ACHN (cell line): ENCODE data around the gene KRTAP5-8.
"Not testable (repeated sequence)": the region's sequence is repeated elsewhere in the genome, so short reads cannot be mapped to it uniquely, and the experiment has no call there.

Source experiments
- DNase-seq: peaks from one replicate; pipeline ENCODE4 v3.0.0-alpha.2; 2015
- in situ Hi-C: cut with HindIII; loops from 2 replicates; pipeline ENCODE4 v1.10.0; 2017; ENCODE audit warnings: low sequenced_read_pairs, low pct_ligation_motif_present, low pct_unique_long_range_greater_than_20kb

Gene KRTAP5-8

GRCh38 chr11:71566081-71566620, 28.3 kb downstream of the KRTAP5-8 start:
- DNase-seq: no peak
- in situ Hi-C loops: no loop called here

DNA sequence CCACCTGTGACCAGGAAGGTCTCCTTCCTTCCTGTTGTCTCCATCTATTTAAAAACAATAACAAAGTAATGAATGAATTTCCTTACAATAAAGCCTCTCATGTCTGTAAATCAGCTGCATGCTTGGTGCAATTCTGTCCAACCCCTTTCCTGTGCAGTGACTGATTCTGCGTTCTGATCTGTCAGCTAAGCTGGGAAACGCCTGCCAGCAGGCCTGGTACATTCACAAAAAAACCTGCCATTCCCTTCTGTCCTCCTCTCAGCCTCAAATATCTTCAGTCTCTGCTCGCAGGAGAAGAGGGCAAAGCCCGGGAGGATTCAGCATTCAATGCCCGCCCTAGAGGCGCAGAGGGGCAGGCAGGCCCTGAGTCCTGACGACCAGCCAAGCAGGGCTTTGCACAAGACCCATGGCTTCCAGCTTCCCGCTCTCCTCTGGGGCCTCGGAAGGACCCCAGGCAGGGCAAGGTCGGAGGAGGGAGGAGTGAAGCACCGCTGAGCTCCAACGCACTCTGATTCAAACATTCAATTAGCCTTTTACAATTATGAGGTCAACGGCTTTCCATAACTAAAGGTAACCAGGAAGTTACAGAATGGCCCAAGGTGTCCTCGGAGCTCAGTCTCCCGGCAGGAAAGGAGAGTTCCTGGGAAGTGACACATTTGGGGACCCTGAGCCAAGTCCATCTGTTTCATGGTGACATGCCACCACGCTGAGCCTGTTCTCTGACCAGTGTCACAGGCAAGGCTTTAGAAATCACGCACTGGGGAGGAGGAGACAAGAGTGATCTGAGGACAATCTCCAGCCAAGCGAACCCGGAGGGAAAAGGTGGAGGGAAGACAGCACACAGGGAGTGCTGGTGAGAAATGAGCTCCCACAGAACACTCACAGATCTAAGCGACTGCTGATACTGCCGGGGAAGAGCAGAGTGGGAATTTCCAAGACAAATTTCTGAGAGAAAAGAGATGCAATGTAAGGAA, 29.1 kb downstream of the KRTAP5-8 start:
- in situ Hi-C loops, DNase-seq: not testable (repeated sequence)

GRCh38 chr11:71567633-71568032, 29.8 kb downstream of the KRTAP5-8 start:
- DNase-seq, in situ Hi-C loops: not testable (repeated sequence)

DNA sequence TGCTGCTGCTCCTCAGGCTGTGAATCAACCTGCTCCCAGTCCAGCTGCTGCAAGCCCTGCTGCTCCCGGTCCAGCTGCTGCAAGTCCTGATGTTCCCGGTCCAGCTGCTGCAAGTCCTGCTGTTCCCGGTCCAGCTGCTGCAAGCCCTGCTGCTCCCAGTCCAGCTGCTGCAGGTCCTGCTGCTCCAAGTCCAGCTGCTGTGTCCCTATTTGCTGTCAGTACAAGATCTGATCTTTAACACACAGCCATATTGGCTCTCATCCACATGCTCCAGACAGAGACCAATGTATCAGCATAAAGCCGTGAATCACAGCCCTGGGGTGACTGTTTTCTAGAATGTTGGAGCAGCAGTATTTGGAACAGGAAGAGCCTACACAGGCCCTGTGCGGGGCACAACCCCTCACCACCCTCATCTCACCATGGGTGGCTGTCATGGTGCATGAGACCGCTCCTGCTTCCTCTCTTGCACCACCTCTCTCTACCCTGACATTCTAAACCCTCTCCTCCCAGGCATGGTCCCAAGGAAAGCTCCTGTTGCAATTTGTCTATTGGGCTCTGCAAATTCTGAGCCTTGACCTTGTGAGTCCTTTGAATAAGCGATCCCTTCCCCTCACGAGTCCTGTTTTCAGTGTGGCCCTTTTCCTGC, 31.0 kb downstream of the KRTAP5-8 start:
- in situ Hi-C loops: no loop called here
- no peak for DNase-seq

- in situ Hi-C loops, DNase-seq: not testable (repeated sequence)
These were observed 33.5 kb downstream of the KRTAP5-8 start for GRCh38 chr11:71571101-71571850.

GRCh38 chr11:71572811-71573210, 35.0 kb downstream of the KRTAP5-8 start:
- in situ Hi-C loops: no loop called here
- no peak for DNase-seq

GRCh38 chr11:71574418-71574817, 36.6 kb downstream of the KRTAP5-8 start:
- in situ Hi-C loops: no loop called here
- no peak for DNase-seq

- in situ Hi-C loops: no loop called here
- no peak for DNase-seq
These were observed 38.0 kb downstream of the KRTAP5-8 start for GRCh38 chr11:71575723-71576424.

GRCh38 chr11:71576688-71577465, 39.1 kb downstream of the KRTAP5-8 start:
- in situ Hi-C loops, DNase-seq: not testable (repeated sequence)

- in situ Hi-C loops: no loop called here
- DNase-seq: no peak
These were observed 39.7 kb downstream of the KRTAP5-8 start for GRCh38 chr11:71577469-71578004.

DNA sequence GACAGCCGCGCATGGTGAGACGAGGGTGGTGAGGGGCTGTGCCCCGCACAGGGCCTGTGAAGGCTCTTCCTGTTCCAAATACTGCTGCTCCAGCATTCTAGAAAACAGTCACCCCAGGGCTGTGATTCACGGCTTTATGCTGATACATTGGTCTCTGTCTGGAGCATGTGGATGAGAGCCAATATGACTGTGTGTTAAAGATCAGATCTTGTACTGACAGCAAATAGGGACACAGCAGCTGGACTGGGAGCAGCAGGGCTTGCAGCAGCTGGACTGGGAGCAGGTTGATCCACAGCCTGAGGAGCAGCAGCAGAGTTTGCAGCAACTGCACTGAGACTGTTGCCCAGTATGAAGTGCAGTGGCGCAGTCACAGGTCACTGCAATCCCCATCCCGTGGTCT, 41.7 kb downstream of the KRTAP5-8 start:
- DNase-seq, in situ Hi-C loops: not testable (repeated sequence)

DNA sequence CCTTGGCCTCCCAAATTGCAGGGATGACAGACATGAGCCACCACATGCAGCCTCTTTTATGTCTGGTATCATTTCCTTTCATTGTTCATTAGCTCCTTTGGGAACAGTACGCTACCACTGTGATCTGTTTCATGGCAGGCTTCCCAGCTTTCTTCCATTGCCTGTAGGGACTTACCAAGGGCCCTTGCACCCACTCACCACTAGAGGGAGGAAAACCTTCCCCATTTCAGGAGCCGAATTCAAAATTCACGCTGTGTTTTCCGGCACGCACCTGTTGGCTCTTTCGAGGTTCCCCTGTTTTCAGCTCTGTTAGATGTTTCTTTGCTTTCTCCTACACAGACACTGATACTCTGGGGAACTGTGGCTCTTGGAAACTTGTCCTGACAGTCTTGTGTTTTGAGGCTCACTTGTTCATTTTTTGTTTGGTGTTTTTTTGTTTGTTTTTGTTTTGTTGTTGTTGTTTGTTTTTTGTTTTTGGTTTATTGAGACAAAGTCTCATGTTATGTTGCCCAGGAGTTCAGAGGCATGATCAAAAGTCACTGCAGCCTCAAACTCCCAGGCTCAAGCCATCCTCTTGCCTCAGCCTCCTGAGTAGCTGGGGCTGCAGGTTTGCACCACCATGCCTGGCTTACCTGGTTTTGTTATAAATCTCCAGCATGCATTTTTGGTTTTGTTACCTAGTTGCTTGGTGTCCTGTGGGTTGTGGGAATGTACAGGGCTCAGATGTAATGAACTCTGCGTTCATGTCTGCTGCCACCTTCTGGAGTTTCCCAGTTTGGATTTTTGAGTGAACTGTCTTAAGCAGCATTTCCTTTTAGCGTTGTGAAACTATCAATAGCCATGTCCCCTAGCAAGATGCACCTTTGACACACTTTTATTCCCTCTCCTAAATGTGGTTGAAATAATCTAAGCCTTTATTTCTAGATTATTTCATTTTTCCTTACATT, 42.5 kb downstream of the KRTAP5-8 start:
- in situ Hi-C loops: no loop called here

GRCh38 chr11:71581826-71582225, 44.0 kb downstream of the KRTAP5-8 start:
- in situ Hi-C loops: no loop called here

More for the DNA sequence above, 42.5 kb downstream of the KRTAP5-8 start:
- peak; percentile 54 for DNase-seq

DNA sequence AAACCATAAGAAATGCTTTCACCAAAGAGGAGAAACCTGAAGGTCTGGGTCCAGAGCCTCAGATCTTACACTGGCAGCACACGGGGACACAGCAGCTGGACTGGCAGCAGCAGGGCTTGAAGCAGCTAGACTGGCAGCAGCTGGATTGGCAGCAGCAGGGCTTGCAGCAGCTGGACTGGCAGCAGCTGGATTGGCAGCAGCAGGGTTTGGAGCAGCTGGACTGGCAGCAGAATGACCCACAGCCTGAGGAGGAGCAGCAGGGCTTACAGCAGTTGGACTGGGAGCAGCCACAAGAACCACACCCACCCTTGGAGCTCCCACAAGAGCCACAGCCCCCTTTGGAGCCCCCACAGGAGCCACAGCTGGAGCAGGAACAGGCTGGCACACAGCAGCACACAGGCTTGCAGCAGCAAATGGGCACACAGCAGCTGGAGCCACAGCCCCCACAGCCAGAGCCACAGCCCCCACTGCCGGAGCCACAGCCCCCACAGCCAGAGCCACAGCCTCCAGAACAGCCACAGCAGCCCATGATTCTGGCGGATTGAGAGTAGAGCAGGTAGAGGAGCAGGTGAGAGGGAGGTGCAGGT, 44.6 kb downstream of the KRTAP5-8 start, which contains the start of gene KRTAP5-11:
TSS of gene KRTAP5-11 (minus strand) at position 567 of the 587 bp plus-strand sequence. CDS start at position 529, 38 bp downstream.
- no peak for DNase-seq
- in situ Hi-C loops: no loop called here

More at GRCh38 chr11:71581826-71582225, 44.0 kb downstream of the KRTAP5-8 start:
- no peak for DNase-seq

- in situ Hi-C loops, DNase-seq: not testable (repeated sequence)
These were observed 45.1 kb downstream of the KRTAP5-8 start for GRCh38 chr11:71582969-71583368.

DNA sequence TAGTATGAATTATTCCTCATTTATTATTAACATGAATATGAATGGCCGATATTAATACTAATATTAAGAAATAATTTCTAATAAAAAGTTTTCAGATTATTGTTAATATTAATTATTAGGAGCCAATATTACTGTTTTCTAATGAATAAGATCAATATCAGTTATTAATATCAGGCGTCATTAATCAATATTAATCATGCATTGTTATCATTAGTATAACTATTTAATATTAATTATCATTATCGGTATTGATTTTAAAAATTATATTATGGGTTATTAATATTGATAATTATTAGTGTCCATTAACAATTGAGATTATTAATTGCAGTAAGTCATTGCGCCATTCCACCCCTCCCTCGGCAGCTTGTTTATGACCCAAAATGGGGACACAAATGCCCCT, 47.8 kb downstream of the KRTAP5-8 start:
- DNase-seq, in situ Hi-C loops: not testable (repeated sequence)
